GM18520 (cell line): ENCODE measurements around the gene SAP130.
"Not testable (repeated sequence)": the region's sequence is repeated elsewhere in the genome, so short reads cannot be mapped to it uniquely, and the experiment has no call there.

Experiments used
- ATAC-seq: cut with Tn5 transposase; IDR thresholded peaks from one replicate; pipeline ENCODE4 v1.9.1; 2021; ENCODE audit not compliant: unreplicated experiment

The SAP130 gene

DNA sequence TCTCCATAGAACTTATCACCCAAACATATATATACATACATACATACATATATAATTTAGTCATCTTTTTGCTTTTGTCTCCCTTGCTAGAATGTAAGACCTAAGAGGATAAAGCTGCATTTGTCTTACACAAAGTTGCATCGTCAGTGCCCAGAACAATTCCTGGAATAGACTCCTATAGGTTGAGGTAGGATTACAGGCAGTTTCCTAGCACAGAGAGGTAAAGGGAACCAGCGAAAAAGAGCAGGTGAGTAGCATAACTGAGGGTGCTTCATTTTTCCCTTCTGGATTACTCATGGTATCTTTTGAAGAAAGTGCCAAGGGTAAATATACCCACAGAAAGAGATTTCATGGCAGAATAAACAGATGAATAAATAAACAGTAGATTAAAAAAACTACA is 74.0 kb downstream of the SAP130 start:
- no peak for ATAC-seq

DNA sequence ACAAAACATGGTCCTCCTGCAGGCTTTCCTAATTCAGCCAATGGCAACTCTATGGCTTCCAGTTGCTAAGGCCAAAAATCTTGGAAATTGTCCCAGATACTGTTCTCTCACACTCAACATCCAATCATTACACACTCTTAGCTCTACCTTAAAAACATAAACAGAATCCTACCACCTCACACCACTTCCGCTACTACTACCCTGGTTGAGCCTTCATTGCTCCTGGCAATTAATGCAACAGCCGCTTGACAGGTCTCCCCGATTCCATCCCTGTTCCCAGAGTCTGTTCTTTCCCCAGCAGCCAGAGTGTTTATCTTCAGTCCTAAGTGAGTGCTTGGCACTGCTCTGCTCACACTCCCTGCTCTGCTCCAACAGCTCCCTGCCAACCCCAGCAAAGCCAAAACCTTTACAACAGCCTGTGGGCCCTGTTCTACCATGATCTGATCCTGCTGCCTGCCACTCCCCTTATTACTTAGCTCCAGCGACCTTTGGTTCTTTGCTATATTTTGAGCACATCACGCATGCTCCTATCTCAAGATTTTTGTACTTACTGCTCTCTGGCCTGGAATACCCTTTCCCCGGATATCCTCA is 74.6 kb downstream of the SAP130 start:
- ATAC-seq = no peak

DNA sequence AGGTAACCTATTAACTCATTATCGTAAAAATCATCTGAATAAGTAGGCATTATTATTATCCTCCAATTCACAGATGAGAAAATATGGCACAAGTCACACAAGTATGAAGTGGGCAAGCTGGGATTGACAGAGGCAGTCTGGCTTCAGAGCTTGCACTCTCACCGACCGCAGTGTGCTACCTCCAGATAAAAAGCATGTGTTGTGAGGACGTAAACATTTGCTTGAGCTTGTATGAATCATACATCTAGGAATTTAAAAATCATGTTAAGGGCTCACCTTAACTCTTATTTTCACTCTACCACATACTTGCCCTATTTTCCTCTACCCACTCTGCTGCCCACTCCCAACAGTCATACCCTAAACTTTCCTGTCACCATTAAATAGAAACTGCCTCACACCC is 76.8 kb downstream of the SAP130 start:
- ATAC-seq = no peak

DNA sequence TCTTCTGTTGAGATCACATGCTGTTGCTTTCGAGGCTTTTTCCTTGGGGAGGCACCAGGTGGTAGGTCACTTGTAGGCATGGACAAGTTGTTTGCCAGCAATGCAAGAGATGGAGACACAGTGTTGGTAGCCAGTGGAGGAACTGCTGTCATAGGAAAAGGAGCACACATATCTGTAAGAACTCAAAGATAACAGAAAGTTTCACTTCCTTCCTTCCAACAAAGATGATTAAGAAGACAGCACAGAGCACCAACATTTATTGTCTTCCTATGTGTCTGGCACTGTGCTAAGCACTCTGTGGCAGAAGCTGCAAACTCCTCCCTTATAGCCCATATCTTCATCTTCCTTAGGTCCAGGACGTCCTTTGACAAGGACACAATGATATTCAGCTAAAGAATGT is 77.6 kb downstream of the SAP130 start:
- ATAC-seq = no peak

DNA sequence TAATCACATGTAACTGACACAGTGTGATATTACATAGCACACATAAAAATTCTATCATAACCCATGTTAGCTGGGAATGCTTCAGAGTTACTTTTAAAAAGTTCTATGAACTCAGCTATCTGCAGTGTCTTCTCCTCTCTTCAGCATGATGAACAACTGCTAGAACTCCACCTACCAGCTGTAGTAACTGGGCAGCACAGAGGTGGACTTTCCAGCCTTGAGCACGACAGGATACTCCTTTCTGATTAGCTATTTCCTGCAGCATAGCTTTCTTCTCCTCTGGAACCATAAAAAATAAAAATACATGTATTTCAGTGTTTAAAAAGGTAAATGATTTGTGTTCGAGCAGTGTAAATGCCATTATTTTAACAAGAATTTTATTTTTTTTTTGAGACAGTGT is 82.6 kb downstream of the SAP130 start:
- ATAC-seq = no peak

DNA sequence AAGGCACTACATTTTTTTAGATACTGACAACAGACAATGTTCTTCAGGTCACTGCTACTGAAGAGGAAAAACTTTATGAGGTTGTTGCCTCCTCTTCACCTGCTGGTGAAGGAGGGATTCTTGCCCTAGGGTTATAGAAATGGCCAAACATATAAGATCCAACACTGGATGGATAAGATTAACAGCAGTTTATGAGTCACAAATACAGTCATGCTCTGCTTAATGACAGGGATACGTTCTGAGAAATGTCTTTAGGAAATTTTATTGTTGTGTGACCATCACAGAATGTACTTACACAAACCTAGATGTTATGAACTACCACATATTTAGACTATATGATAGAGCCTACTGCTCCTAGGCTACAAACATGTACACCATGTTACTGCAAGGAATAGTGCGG is 84.7 kb downstream of the SAP130 start:
- ATAC-seq = no peak

DNA sequence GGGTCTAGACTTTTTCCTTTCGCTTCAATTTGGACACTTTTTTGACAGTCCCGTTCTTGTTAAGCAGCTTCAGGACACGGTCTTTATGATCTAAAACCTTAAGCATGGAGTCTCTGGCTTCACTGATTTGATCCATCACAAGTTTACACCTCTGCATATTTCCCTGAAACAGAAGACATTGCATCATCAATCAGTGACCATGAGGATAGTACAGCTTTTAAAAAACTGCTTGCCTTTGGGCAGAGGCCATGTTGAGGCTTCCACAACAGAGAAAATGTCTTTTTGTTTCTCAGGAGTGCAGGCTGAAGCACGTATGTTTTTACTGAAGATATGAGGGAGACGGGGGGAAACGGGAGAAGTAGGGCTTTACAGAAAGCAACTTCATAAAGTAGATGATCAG is 85.9 kb downstream of the SAP130 start:
- ATAC-seq = no peak

DNA sequence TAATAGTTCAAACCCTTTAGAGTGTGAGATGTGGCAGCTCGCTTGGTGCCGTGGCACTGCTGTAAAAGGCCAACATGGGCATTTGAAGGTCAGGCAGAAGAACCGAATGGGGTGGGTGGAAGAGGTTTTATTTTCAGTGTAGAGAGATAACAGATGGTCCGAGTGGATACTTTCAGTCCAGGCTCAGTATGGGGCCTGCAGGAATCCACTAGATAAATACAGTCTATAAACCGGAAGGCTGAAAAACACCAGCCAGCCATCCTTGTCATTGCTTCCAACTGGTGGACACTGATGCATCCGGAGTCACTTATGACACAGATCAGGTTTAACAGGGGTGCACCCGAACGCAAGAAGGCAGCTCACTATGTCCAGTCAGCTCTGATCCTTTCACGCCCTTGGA is 86.4 kb downstream of the SAP130 start:
- no peak for ATAC-seq

DNA sequence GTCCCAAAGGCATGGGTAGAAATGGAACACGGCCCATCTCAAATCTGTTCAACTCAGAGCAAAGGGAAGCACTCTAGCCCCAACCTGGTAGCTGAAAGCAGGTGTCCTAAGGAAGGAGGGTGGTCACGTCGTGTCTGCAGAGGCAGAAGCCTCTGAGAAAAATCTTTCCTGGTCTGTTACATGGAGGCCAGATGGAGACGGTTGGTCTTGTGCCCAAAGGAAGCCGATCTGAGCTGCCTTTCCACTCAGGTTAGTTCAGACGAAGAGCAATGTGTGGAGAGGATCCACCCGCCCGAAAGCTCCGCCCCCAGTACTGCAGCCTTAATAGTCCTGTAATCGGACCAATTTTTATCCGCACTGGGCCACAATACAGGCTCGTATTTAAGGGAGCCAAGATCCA is 87.2 kb downstream of the SAP130 start:
- ATAC-seq = no peak

DNA sequence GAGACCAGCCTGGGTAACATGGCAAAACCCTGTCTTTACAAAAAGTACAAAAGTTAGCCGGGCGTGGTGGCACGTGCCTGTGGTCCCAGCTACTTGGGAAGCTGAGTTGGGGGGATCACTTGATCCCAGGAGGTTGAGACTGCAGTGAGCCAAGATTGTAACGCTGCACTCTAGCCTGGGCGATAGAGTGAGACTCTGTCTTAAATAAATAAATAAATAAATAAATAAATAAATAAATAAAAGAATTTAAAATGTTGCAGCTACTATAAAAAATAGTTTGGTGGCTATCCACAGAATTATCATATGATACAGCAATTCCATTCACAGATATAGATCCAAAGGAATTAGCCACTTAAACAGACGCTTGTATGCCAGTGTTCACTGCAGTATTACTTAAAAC is 92.5 kb downstream of the SAP130 start:
- ATAC-seq = no peak

DNA sequence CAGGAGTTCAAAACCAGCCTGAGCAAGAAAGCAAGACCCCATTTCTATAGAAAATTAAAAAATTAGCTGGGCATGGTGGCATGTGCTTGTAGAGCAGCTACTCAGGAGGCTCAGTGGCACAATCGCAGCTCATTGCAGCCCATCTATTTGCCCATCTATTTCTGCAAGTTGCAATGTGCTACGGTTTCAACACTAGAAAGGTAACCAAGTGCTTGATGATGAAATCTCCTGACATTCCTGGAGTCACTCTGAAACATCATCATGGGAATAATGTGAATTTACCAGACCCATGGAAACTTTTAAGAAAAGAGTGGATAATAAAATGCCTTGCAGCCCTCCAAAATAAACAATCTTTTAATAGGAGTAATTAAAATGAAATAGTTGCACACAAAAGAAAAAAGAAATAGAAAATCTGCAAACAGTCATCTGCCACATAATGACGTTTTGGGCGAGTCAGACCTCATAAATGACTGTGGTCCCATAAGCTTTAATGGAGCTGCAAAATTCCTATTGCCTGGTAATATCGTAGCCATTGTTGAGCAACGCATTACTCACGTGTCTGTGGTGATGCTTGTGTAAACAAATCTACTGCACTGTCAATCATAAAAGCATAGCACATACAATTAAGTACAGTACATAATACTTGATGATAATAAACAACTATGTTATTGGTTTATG is 95.5 kb downstream of the SAP130 start:
- no peak for ATAC-seq

DNA sequence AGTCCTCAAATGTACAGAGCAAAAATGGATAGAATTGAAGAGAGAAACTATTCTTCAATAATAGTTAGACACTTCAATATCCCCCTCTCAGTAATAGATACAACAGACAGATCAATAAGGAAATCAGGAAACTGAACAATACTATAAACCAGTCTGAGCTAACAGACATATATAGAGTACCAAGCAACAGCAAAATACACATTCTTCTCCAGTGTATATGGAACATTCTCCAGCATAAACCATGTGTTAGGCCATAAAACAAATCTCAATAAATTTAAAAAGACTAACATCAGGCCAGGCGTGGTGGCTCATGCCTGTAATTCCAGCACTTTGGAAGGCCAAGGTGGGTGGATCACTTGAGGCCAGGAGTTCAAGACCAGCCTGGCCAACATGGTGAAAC is 98.4 kb downstream of the SAP130 start:
- ATAC-seq = no peak

DNA sequence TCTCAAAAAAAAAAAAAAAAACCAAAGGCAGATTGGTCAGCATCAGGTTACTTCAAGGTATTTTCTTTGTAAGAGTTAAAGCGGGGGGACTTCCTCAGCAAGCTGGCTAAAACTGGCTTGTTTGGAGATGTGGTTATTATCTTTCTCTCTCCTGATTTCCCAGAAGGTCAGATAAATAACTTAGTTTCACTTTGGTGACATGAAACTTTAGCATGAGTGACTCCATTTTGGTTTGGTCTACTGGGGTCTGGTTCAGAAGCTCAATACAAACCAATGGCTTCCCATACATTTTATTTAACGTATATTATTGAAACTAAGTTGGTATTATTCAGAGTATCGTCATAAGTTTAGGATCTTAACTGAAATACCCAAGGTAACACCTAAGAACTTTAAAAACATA is 100.5 kb downstream of the SAP130 start:
- ATAC-seq = no peak

DNA sequence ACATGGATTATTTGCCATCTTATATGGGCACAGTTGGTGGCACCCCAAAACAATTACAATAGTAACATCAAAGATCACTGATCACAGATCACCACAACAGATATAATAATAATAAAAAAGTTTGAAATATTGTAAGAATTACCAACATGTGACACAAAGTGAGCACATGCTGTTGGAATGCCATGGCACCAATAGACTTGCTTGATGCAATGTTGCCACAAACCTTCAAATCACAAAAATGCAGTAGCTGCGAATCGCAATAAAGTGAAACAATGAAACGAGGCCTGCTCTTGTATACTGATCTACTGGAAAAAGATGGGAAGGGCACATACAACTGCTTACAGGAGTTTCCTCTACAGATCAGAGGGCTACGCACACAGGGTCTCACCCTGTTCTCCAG is 109.9 kb downstream of the SAP130 start:
- no peak for ATAC-seq

DNA sequence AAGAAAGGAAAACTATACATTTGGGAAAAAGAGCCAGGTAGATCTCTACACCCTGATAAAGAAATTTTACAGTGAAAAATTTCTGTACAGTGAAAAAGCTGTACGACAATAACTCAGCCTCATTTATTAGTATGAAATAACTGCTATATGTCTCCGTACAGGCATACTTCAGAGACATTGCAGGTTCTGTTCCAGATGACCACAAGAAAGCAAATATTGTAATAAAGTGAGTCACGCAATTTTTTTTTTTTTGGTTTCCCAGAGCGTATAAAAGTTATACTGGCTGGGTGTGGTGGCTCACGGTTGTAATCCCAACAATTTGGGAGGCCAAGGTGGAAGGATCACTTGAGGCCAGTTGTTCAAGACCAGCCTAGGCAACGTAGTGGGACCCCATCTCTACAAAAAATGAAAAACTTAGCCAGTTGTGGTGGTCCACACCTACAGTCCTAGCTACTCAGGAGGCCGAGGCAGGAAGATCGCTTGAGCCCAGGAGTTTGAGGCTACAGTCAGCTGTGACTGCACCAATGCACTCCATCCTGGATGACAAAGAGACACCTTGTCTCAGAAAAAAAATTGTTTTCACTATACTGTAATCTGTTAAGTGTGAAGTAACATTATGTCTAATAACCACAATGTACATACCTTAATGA is 113.9 kb downstream of the SAP130 start:
- ATAC-seq = no peak

DNA sequence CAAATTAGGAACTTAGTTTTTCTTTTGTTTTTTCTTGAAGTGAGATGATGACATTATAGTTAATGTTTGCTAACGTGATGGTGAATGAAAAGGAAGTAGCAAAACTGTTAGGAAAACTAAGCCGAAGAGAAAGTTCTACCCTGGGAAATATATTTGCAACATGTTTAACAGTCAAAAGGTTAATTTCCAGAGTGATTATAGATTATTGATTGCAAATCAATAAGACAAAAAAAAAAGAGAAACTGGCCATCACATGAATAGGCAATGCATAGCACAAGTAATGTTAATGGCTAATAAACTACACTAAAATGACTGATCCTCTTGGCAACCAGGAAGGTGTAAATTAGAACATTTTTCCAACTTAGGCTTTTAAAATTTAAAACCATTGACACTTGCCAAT is 116.1 kb downstream of the SAP130 start:
- ATAC-seq = no peak

DNA sequence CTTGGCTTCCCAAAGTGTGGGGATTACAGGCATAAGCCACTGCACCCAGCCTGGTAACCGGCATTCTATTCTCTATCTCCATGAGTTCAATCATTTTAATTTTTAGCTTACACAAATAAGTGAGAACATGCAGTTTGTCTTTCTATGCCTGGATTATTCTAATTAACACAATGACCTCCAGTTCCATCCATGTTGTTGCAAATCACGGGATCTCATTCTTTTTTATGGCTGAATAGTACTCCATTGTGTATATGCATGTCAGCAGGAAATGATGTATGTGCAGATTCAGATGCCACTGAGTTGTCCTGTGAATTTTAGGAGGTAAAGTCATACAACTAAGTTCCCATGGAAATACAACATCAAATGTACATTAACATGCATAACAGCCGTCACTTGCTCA is 117.4 kb downstream of the SAP130 start:
- no peak for ATAC-seq

DNA sequence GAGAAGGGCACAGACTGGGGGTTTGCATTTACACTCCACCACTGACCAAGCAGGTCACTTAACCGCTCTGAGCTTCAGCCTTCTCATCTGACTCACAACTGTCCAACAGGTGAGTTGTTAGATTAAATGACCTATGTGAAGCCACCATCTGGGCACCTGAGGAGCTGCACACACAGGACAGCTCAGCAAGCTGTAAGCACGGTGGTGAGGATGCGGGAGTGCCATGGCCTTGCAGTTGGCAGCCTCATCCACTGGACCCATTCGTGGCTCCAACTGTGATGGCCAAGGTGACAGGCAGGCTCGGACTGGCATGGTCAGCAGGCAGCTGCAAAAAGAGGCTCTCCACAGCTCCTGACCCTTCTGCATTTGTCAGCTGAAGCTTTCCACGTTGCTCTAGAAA is 118.8 kb downstream of the SAP130 start:
- no peak for ATAC-seq

DNA sequence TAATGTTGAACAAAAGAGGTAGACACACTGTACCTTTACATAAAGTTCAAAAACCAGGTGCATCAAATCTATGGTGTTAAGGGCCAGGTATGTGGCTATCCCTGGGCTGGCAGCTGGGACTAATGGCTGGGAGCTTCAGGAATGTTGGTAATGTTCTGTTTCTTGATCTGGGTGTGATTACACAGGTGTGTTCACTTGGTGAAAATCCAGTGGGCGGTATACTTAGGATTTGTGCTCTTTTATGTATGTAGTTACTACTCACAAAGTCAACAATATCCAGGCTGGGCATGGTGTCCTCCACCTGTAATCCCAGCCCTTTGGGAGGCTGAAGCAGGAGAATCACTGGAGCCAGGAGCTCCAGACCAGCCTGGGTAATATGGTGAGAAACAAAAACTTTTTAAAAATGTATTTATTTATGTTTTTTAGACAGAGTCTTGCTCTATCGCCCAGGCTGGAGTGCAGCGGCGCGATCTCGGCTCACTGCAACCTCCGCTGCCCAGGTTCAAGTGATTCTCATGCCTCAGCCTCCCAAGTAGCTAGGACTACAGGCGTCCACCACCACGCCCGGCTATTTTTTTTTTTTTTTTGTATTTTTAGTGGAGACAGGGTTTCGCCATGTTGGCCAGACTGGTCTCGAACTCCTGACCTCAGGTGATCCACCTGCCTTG is 120.0 kb downstream of the SAP130 start:
- not testable (repeated sequence) for ATAC-seq

DNA sequence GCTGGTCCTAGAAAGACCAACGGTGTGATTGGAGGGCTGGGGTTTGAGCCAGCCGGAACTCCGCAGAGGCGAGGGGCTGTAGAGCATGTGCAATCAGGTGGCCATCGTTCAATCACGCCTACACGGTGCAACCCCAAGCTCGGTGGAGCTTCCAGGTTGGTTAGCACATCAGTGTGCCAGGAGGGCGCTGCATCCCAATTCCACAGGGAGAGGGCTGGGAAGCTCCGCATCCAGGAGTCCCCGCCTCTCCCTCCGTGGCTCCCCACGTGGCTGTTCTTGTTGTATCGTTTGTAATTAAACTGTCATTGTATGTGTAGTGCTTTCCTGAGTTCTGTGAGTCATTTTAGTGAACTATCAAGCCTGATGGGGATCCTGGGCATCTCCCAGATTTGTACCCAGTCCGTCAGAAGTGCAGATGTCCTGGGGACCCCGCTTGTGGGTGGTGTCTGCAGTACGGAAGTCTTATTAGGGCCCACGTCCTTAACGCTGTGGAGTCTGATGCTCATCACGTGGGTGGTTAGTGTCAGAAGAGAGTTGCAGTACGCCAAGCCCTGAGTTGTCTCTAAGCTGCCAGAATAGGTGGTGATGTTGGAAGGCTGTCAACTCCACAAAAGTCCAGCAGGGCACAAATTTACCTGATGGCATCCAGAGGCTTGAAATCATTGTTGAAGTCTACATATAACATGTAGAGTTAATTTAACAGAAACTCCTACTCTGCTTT is 121.5 kb downstream of the SAP130 start:
- no peak for ATAC-seq

DNA sequence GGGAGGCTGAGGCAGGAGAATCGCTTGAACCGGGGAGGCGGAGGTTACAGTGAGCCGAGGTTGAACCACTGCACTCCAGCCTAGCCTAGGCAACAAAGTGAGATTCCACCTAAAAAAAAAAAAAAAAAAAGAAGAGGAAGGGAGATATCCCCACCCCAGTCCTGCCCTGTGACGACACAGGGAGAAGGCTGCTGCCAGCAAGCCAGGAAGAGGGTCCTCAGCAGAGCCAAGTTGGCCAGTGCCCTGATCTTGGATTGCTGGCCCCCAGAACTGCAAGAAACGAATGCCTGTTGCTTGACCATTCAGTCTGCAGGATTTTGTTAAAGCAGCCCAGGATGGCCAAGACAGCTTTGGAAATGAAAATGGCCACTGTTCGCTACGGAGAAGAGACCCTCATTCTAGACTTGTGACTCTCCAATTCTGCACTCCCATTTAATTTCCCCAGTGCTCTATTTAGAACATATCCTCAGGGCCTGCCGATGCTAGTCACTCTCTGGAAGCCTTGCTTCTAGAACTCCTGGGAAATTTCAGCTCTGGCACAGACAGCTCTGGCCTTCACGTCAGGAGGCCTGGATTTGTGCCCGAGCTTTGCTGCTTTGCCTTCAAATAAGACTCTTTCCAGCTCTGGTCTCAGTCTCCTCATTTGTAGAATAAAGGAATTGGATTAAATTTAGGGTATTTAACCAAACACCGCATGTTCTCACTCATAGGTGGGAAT is 126.4 kb downstream of the SAP130 start:
- no peak for ATAC-seq
